H1 (cell line): ENCODE measurements around the gene ZNF407. TPM values are rescaled to one million over a fixed set of nuclear protein-coding genes. Genes with fewer than 3 reads are reported as not detected.

Source experiments
- CTCF ChIA-PET: fragments of 300-600 bp; sonication (Branson Sonifier 250); formaldehyde crosslinking; loops from one replicate; lab custom pipeline; 2021; ENCODE audit not compliant: partially characterized antibody; lab: Charles Lee
- POLR2A ChIA-PET: fragments of 300-600 bp; sonication (Branson Sonifier 250); formaldehyde crosslinking; loops from one replicate; lab custom pipeline; 2021; ENCODE audit warnings: inconsistent platforms; ENCODE audit not compliant: partially characterized antibody; lab: Charles Lee
- DNase-seq, 2 experiments: peaks; one replicate each; pipeline versions ENCODE4 v3.0.0 to v3.0.0-alpha.2; 2010 to 2022; ENCODE audit warnings: low spot score in 2 of 2, low read depth in 1 of 2, mixed read lengths in 1 of 2
- FAIRE-seq: peaks from 2 replicates; lab custom pipeline; 2011; peaks lifted over from hg19 to GRCh38; lab: Jason Lieb, UNC
- H2AFZ ChIP-seq: 2 replicates; pipeline ENCODE4 v1.8.1; 2012; ENCODE audit warnings: low read length, inconsistent platforms
- H2AK5ac ChIP-seq: 2 replicates; pipeline ENCODE4 v1.6.1; 2013; ENCODE audit warnings: low read depth, low read length
- H2BK120ac ChIP-seq: replicated peaks from 2 replicates; pipeline ENCODE3; 2013; ENCODE audit warnings: low read depth, low read length, inconsistent platforms
- H2BK12ac ChIP-seq: 2 replicates; pipeline ENCODE4 v1.6.1; 2013; ENCODE audit warnings: low read depth, low read length
- H2BK15ac ChIP-seq: 2 replicates; pipeline ENCODE4 v1.6.1; 2013; ENCODE audit warnings: low read length
- H2BK20ac ChIP-seq: 2 replicates; pipeline ENCODE4 v1.6.1; 2013; ENCODE audit warnings: low read length
- H2BK5ac ChIP-seq: 2 replicates; pipeline ENCODE4 v1.6.1; 2013; ENCODE audit warnings: low read depth, low read length
- H3K14ac ChIP-seq: 2 replicates; pipeline ENCODE4 v1.6.1; 2013; ENCODE audit warnings: inconsistent platforms; ENCODE audit not compliant: insufficient read length
- H3K18ac ChIP-seq: 2 replicates; pipeline ENCODE4 v1.6.1; 2013; ENCODE audit warnings: low read length; ENCODE audit errors: extremely low read depth
- H3K23ac ChIP-seq: 2 replicates; pipeline ENCODE4 v1.6.1; 2013; ENCODE audit warnings: inconsistent platforms; ENCODE audit not compliant: insufficient read length
- H3K23me2 ChIP-seq: 2 replicates; pipeline ENCODE4 v1.6.1; 2013; ENCODE audit warnings: low read depth, low read length
- H3K27ac ChIP-seq: 2 replicates; pipeline ENCODE4 v1.6.1; 2011; ENCODE audit warnings: low read depth, low read length, inconsistent platforms
- H3K27me3 ChIP-seq, 4 experiments: replicated peaks in 1 of 4; 1 replicate in 1 of 4; 2 replicates in 3 of 4; pipeline versions ENCODE4 v1.6.1 to v1.8.1; 2011 to 2013; ENCODE audit warnings: low read length in 3 of 4, mild to moderate bottlenecking in 3 of 4, inconsistent platforms in 2 of 4, mixed read lengths in 2 of 4, moderate library complexity in 1 of 4; ENCODE audit not compliant: control insufficient read depth in 3 of 4, insufficient read depth in 3 of 4; ENCODE audit errors: extremely low read depth in 1 of 4
- H3K36me3 ChIP-seq, 4 experiments: 2 replicates each; pipeline versions ENCODE4 v1.6.1 to v1.8.1; 2011 to 2013; ENCODE audit warnings: mild to moderate bottlenecking in 4 of 4, low read length in 3 of 4, moderate library complexity in 2 of 4, control low read depth in 1 of 4, inconsistent platforms in 1 of 4; ENCODE audit not compliant: insufficient read depth in 4 of 4, control insufficient read depth in 2 of 4
- H3K4ac ChIP-seq: replicated peaks from 2 replicates; pipeline ENCODE3; 2013; ENCODE audit warnings: low read length, low read depth, mixed read lengths, inconsistent platforms; ENCODE audit not compliant: insufficient read length
- H3K4me1 ChIP-seq, 4 experiments: replicated peaks in 1 of 4; 1 replicate in 1 of 4; 2 replicates in 3 of 4; pipeline versions ENCODE4 v1.6.1 to v1.8.1; 2011 to 2013; ENCODE audit warnings: low read length in 3 of 4, inconsistent platforms in 2 of 4, mixed read lengths in 1 of 4; ENCODE audit not compliant: insufficient read depth in 4 of 4, control insufficient read depth in 3 of 4
- H3K4me2 ChIP-seq, 2 experiments: 2 replicates each; pipeline versions ENCODE4 v1.6.1 to v1.8.1; 2011 to 2013; ENCODE audit warnings: low read depth in 2 of 2, low read length in 2 of 2, control low read depth in 1 of 2, inconsistent platforms in 1 of 2, mild to moderate bottlenecking in 1 of 2; ENCODE audit not compliant: insufficient read depth in 1 of 2
- H3K4me3 ChIP-seq, 4 experiments: fragments of 200-600, 300-600 bp in 1 of 4; sonication (generic), shearing (Covaris generic), sonication (Bioruptor Twin) in 1 of 4; 2 replicates each; pipeline versions ENCODE4 v1.5.1 to v1.8.1; 2011 to 2016; ENCODE audit warnings: low read length in 4 of 4, low read depth in 3 of 4, control low read depth in 2 of 4, inconsistent platforms in 2 of 4, mild to moderate bottlenecking in 2 of 4, mixed read lengths in 1 of 4, moderate library complexity in 1 of 4; ENCODE audit not compliant: insufficient read depth in 2 of 4; ENCODE audit errors: extremely low read depth in 1 of 4
- H3K56ac ChIP-seq: replicated peaks from 2 replicates; pipeline ENCODE3; 2013; ENCODE audit warnings: low read depth, mild to moderate bottlenecking, mixed read lengths, low read length, inconsistent platforms; ENCODE audit not compliant: insufficient read length
- H3K79me1 ChIP-seq: 2 replicates; pipeline ENCODE4 v1.6.1; 2013; ENCODE audit warnings: low read depth, low read length, control low read depth
- H3K79me2 ChIP-seq, 2 experiments: 2 replicates each; pipeline versions ENCODE4 v1.6.1 to v1.8.1; 2012 to 2013; ENCODE audit warnings: low read length in 2 of 2, mild to moderate bottlenecking in 2 of 2, inconsistent platforms in 1 of 2; ENCODE audit not compliant: insufficient read depth in 2 of 2, control insufficient read depth in 1 of 2
- H3K9ac ChIP-seq, 4 experiments: replicated peaks in 1 of 4; 1 replicate in 1 of 4; 2 replicates in 3 of 4; pipeline versions ENCODE4 v1.6.1 to v1.8.1; 2011 to 2013; ENCODE audit warnings: low read depth in 3 of 4, low read length in 3 of 4, control low read depth in 2 of 4, mild to moderate bottlenecking in 2 of 4, moderate library complexity in 2 of 4, inconsistent platforms in 1 of 4; ENCODE audit errors: extremely low read depth in 1 of 4
- H3K9me3 ChIP-seq, 2 experiments: 2 replicates each; pipeline versions ENCODE4 v1.6.1 to v1.8.1; 2012 to 2013; ENCODE audit warnings: mild to moderate bottlenecking in 2 of 2, moderate library complexity in 2 of 2, control low read depth in 1 of 2, inconsistent platforms in 1 of 2, low read depth in 1 of 2, low read length in 1 of 2, mixed read lengths in 1 of 2; ENCODE audit not compliant: insufficient read depth in 2 of 2
- H4K20me1 ChIP-seq, 2 experiments: replicated peaks in 1 of 2; 2 replicates each; pipeline versions ENCODE3 to v1.8.1; 2011 to 2013; ENCODE audit warnings: inconsistent platforms in 2 of 2, low read length in 2 of 2, mild to moderate bottlenecking in 1 of 2; ENCODE audit not compliant: insufficient read depth in 2 of 2, control insufficient read depth in 1 of 2
- H4K5ac ChIP-seq: 2 replicates; pipeline ENCODE4 v1.6.1; 2013; ENCODE audit warnings: low read length, low read depth, mixed read lengths, inconsistent platforms; ENCODE audit not compliant: insufficient read length
- H4K8ac ChIP-seq: 2 replicates; pipeline ENCODE4 v1.8.0; 2013; ENCODE audit warnings: mild to moderate bottlenecking, moderate library complexity, low read length, inconsistent platforms; ENCODE audit not compliant: insufficient read depth; ENCODE audit errors: extremely low read depth
- H4K91ac ChIP-seq: replicated peaks from 2 replicates; pipeline ENCODE3; 2013; ENCODE audit warnings: low read length, mixed read lengths, inconsistent platforms; ENCODE audit not compliant: insufficient read length
- SIN3A ChIP-seq, 2 experiments: IDR thresholded peaks in 1 of 2; conservative IDR thresholded peaks in 1 of 2; 2 replicates each; pipeline ENCODE4 v1.6.1; 2011 to 2012; ENCODE audit warnings: low read length in 2 of 2, improper control_type of control experiment in 1 of 2, low read depth in 1 of 2, mild to moderate bottlenecking in 1 of 2
- SRF ChIP-seq: IDR thresholded peaks from 2 replicates; pipeline ENCODE4 v1.6.1; 2011; ENCODE audit warnings: mild to moderate bottlenecking, low read depth, low read length, moderate library complexity
- TAF1 ChIP-seq: IDR thresholded peaks from 2 replicates; pipeline ENCODE4 v1.6.1; 2011; ENCODE audit warnings: mild to moderate bottlenecking, low read depth, low read length
- whole genome bisulfite sequencing, 2 experiments: shearing (Covaris generic) in 1 of 2; methylation state at CpG; one replicate each; pipeline versions ENCODE4 v1.1.6 to v1.1.7; 2013 to 2015; ENCODE audit warnings: low lambda C conversion rate in 2 of 2, mixed read lengths in 2 of 2, inconsistent platforms in 1 of 2, low coverage in 1 of 2, missing lambda C conversion rate in 1 of 2; ENCODE audit not compliant: insufficient replicate concordance in 2 of 2, insufficient coverage in 1 of 2, insufficient read length in 1 of 2; ENCODE audit errors: extremely low coverage in 1 of 2, missing lambda C conversion rate in 1 of 2; 5-methylcytosine and 5-hydroxymethylcytosine counted together
- polyA plus RNA-seq, 7 experiments: library from polyadenylated mRNA; depleted of rRNA in 3 of 7; stranded (reverse) in 5 of 7; unstranded in 2 of 7; fragments of >200 nt in 5 of 7; fragments of 200-250 nt in 2 of 7; gene quantifications; 1 replicate in 5 of 7; 2 replicates in 1 of 7; 4 replicates in 1 of 7; pipeline versions ENCODE4 v1.2.1 to v1.2.3, GENCODE V29; 2011 to 2013; ENCODE audit warnings: missing spikeins in 2 of 7, mixed read lengths in 2 of 7
- total RNA-seq: library from RNA; stranded (reverse); fragmentation: NEBNext Ultra II Directional; extraction: Animal tissue kit (Norgen Biotek cat#: 25700); gene quantifications from 2 replicates; pipeline ENCODE4 v1.2.1, GENCODE V29; 2021

ZNF407 gene
- total and polyA plus RNA-seq, 2 of the 8 experiments (the other 6 are each of a cell fraction or from before 2014, with no cell fraction given), result 1.5 to 6.8 TPM

- no peak for TF ChIP-seq SIN3A (conservative IDR thresholded peaks at IDR 0.05 in 1 of 2, IDR thresholded peaks at IDR 0.05 in 1 of 2; ENCODE audit: low read depth in 1 of 2, low read length in 2 of 2)
- no peak for TF ChIP-seq TAF1
- TF ChIP-seq SRF, result no peak
- Histone ChIP-seq H2AFZ (no peak overlapping the region), H3K79me2 (no peaks in the 10 kb centered on the region), H3K36me3 (no peaks in the 10 kb centered on the region), H3K27me3 (no peaks in the 10 kb centered on the region), H3K14ac (no peak overlapping the region), H3K4me1 (peaks cover 0 to 2% (median under 1%) of the 10 kb centered on the region in 4 experiments; a peak in 3 of 7 replicates), H2BK12ac (no peak overlapping the region), H2BK5ac (no peak overlapping the region), H3K9ac (no peak overlapping the region), H2AK5ac (no peak overlapping the region), H2BK15ac (no peak overlapping the region), H4K91ac (no peak overlapping the region), H2BK120ac (no peak overlapping the region), H4K20me1 (no peaks in the 10 kb centered on the region), H3K9me3 (no peaks in the 10 kb centered on the region), H4K8ac (no peak overlapping the region), H3K4me3 (no peak overlapping the region), H3K23ac (no peak overlapping the region), H3K4ac (no peak overlapping the region), H3K27ac (no peak overlapping the region), H4K5ac (no peak overlapping the region), H3K79me1 (no peaks in the 10 kb centered on the region), H3K18ac (no peak overlapping the region), H3K23me2 (no peaks in the 10 kb centered on the region), H2BK20ac (no peak overlapping the region), H3K4me2 (no peak overlapping the region), H3K56ac (no peak overlapping the region)
- 71% methylated on average over 4 of the region's 4 CpGs; no CpG with 5 or more reads in 1 of the 2 experiments for WGBS, 2 experiments
- DNase-seq (no peak), FAIRE-seq (no peak)
- ChIA-PET POLR2A (no interaction called here), CTCF (no interaction called here)
Measured at GRCh38 chr18:74868461-74868860, 270.8 kb downstream of the ZNF407 start.
